ENCODE measurements around the gene MPDU1. TPM values are rescaled to one million over a fixed set of nuclear protein-coding genes. Genes with fewer than 3 reads are reported as not detected.

MPDU1 gene
- total and polyA plus RNA-seq, 2 of the 13 experiments (the other 11 are each of a cell fraction or from before 2014, with no cell fraction given), result 112 to 167 TPM

DNA sequence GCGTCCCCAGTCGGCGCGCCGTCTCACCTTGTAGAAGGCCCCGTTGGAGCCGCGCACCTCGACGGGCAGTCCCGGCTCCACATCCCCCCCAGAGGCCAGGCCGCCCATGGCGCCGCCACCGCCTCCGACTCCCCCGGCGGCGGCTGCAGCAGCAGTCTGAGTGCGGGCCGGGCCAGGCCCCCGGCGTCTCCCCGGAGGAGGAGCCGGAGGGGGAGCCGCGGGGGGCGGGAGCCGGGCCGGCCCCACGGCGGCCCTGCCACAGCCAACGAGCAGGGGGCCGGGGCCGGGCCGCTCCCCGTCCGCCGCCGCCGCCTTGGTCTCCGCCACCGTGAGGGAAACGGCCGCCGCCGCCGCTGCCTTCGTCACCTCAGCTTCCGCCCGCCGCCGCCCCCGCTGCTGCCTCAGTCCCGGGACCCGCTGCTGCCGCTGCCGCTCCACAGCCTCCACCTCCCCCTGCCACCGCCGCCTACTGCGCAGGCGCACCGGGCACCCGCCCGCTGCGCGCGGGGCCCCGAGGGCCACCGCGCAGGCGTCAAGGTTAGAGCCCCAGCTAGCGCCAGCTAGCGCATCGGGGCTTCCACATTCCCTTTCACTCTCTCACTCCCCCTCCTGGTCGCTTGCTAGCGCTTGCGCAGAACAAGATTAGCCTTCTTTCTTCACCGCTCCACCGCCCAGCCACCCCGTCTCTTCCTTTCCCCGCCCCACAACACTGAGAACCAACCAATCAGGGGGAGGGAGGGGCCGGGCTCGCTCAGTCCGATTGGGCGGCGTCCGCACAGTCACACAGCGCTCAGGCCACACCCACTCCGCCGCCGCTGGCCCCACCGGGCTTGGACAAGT, 31.0 kb downstream of the MPDU1 start, which contains the start of gene FXR2 (continued):
- TF ChIP-seq, protein P1, sequence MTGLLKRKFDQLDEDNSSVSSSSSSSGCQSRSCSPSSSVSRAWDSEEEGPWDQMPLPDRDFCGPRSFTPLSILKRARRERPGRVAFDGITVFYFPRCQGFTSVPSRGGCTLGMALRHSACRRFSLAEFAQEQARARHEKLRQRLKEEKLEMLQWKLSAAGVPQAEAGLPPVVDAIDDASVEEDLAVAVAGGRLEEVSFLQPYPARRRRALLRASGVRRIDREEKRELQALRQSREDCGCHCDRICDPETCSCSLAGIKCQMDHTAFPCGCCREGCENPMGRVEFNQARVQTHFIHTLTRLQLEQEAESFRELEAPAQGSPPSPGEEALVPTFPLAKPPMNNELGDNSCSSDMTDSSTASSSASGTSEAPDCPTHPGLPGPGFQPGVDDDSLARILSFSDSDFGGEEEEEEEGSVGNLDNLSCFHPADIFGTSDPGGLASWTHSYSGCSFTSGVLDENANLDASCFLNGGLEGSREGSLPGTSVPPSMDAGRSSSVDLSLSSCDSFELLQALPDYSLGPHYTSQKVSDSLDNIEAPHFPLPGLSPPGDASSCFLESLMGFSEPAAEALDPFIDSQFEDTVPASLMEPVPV (CRISPR knock-in tag; IDR thresholded peaks at IDR 0.05), result no peak
- no peak for TF ChIP-seq NR1H2 (CRISPR knock-in tag; IDR thresholded peaks at IDR 0.05; ENCODE audit: borderline replicate concordance, low read depth)
- peak; percentile 78 for TF ChIP-seq ZNF205 (CRISPR knock-in tag; IDR thresholded peaks at IDR 0.05)
- no peak for TF ChIP-seq ZNF44 (CRISPR knock-in tag; IDR thresholded peaks at IDR 0.05)
- no peak for TF ChIP-seq ZSCAN25 (CRISPR knock-in tag; IDR thresholded peaks at IDR 0.05)
- TF ChIP-seq ZNF121 (CRISPR knock-in tag; IDR thresholded peaks at IDR 0.05), result no peak
- TF ChIP-seq ZFP62 (CRISPR knock-in tag; IDR thresholded peaks at IDR 0.05), result no peak
- no peak for TF ChIP-seq KLF6 (CRISPR knock-in tag; IDR thresholded peaks at IDR 0.05)
- TF ChIP-seq ZNF614 (CRISPR knock-in tag; IDR thresholded peaks at IDR 0.05; ENCODE audit: borderline replicate concordance), result no peak
- no peak for TF ChIP-seq FOSL1 (CRISPR knock-in tag; IDR thresholded peaks at IDR 0.05; ENCODE audit: borderline replicate concordance)
- no peak for TF ChIP-seq CENPX (CRISPR knock-in tag; IDR thresholded peaks at IDR 0.05)
- TF ChIP-seq, protein P2, sequence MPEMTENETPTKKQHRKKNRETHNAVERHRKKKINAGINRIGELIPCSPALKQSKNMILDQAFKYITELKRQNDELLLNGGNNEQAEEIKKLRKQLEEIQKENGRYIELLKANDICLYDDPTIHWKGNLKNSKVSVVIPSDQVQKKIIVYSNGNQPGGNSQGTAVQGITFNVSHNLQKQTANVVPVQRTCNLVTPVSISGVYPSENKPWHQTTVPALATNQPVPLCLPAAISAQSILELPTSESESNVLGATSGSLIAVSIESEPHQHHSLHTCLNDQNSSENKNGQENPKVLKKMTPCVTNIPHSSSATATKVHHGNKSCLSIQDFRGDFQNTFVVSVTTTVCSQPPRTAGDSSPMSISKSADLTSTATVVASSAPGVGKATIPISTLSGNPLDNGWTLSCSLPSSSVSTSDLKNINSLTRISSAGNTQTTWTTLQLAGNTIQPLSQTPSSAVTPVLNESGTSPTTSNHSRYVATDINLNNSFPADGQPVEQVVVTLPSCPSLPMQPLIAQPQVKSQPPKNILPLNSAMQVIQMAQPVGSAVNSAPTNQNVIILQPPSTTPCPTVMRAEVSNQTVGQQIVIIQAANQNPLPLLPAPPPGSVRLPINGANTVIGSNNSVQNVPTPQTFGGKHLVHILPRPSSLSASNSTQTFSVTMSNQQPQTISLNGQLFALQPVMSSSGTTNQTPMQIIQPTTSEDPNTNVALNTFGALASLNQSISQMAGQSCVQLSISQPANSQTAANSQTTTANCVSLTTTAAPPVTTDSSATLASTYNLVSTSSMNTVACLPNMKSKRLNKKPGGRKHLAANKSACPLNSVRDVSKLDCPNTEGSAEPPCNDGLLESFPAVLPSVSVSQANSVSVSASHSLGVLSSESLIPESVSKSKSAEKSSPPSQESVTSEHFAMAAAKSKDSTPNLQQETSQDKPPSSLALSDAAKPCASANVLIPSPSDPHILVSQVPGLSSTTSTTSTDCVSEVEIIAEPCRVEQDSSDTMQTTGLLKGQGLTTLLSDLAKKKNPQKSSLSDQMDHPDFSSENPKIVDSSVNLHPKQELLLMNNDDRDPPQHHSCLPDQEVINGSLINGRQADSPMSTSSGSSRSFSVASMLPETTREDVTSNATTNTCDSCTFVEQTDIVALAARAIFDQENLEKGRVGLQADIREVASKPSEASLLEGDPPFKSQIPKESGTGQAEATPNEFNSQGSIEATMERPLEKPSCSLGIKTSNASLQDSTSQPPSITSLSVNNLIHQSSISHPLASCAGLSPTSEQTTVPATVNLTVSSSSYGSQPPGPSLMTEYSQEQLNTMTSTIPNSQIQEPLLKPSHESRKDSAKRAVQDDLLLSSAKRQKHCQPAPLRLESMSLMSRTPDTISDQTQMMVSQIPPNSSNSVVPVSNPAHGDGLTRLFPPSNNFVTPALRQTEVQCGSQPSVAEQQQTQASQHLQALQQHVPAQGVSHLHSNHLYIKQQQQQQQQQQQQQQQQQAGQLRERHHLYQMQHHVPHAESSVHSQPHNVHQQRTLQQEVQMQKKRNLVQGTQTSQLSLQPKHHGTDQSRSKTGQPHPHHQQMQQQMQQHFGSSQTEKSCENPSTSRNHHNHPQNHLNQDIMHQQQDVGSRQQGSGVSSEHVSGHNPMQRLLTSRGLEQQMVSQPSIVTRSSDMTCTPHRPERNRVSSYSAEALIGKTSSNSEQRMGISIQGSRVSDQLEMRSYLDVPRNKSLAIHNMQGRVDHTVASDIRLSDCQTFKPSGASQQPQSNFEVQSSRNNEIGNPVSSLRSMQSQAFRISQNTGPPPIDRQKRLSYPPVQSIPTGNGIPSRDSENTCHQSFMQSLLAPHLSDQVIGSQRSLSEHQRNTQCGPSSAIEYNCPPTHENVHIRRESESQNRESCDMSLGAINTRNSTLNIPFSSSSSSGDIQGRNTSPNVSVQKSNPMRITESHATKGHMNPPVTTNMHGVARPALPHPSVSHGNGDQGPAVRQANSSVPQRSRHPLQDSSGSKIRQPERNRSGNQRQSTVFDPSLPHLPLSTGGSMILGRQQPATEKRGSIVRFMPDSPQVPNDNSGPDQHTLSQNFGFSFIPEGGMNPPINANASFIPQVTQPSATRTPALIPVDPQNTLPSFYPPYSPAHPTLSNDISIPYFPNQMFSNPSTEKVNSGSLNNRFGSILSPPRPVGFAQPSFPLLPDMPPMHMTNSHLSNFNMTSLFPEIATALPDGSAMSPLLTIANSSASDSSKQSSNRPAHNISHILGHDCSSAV (CRISPR knock-in tag; IDR thresholded peaks at IDR 0.05; ENCODE audit: borderline replicate concordance), result no peak
- TF ChIP-seq, protein P3, sequence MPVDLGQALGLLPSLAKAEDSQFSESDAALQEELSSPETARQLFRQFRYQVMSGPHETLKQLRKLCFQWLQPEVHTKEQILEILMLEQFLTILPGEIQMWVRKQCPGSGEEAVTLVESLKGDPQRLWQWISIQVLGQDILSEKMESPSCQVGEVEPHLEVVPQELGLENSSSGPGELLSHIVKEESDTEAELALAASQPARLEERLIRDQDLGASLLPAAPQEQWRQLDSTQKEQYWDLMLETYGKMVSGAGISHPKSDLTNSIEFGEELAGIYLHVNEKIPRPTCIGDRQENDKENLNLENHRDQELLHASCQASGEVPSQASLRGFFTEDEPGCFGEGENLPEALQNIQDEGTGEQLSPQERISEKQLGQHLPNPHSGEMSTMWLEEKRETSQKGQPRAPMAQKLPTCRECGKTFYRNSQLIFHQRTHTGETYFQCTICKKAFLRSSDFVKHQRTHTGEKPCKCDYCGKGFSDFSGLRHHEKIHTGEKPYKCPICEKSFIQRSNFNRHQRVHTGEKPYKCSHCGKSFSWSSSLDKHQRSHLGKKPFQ (CRISPR knock-in tag; IDR thresholded peaks at IDR 0.05; ENCODE audit: insufficient replicate concordance), result no peak
- TF ChIP-seq, protein P4, sequence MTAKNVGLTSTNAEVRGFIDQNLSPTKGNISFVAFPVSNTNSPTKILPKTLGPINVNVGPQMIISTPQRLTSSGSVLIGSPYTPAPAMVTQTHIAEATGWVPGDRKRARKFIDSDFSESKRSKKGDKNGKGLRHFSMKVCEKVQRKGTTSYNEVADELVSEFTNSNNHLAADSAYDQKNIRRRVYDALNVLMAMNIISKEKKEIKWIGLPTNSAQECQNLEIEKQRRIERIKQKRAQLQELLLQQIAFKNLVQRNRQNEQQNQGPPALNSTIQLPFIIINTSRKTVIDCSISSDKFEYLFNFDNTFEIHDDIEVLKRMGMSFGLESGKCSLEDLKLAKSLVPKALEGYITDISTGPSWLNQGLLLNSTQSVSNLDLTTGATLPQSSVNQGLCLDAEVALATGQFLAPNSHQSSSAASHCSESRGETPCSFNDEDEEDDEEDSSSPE (CRISPR knock-in tag; IDR thresholded peaks at IDR 0.05), result 0 out of 2 replicates have a peak, but pooled peaks have one; percentile 32

Measured in HepG2 (cell line).